Parathyroid adenoma (tissue), 2 donors: ENCODE data around the gene RPH3AL.

Source experiments
- H2AFZ ChIP-seq: fragments of 300-600 bp; sonication (generic); one replicate; pipeline ENCODE4 v1.7.0; 2017; ENCODE audit warnings: antibody characterized with exemption, mild to moderate bottlenecking
- H3K27ac ChIP-seq: fragments of 300-600 bp; sonication (generic); one replicate; pipeline ENCODE4 v1.7.0; 2017
- H3K27me3 ChIP-seq: fragments of 300-600 bp; sonication (generic); one replicate; pipeline ENCODE4 v1.7.0; 2017; ENCODE audit warnings: low read length; ENCODE audit not compliant: control insufficient read depth, insufficient read depth
- H3K36me3 ChIP-seq: fragments of 300-600 bp; sonication (generic); one replicate; pipeline ENCODE4 v1.7.0; 2017; ENCODE audit warnings: low read length; ENCODE audit not compliant: control insufficient read depth, insufficient read depth
- H3K4me1 ChIP-seq: fragments of 300-600 bp; sonication (generic); one replicate; pipeline ENCODE4 v1.7.0; 2017; ENCODE audit warnings: control low read depth
- H3K4me2 ChIP-seq: fragments of 300-600 bp; sonication (generic); one replicate; pipeline ENCODE4 v1.7.0; 2017; ENCODE audit warnings: low read length
- H3K4me3 ChIP-seq: fragments of 300-600 bp; sonication (generic); one replicate; pipeline ENCODE4 v1.7.0; 2017; ENCODE audit warnings: low read depth, low read length
- H3K79me2 ChIP-seq: fragments of 300-600 bp; sonication (generic); one replicate; pipeline ENCODE4 v1.7.0; 2017; ENCODE audit warnings: control low read depth
- H3K9ac ChIP-seq: fragments of 300-600 bp; sonication (generic); one replicate; pipeline ENCODE4 v1.7.0; 2017; ENCODE audit warnings: mild to moderate bottlenecking
- H3K9me3 ChIP-seq: fragments of 300-600 bp; sonication (generic); one replicate; pipeline ENCODE4 v1.7.0; 2017; ENCODE audit warnings: low read length; ENCODE audit not compliant: control insufficient read depth
- CTCF ChIP-seq: fragments of 300-600 bp; sonication (generic); IDR thresholded peaks from one replicate; pipeline ENCODE4 v1.7.0; 2017; ENCODE audit warnings: antibody characterized with exemption, mild to moderate bottlenecking
- donor health status: primary hyperparathyroidism.

RPH3AL gene

GRCh38 chr17:229709-230394 lies 122.8 kb downstream of the RPH3AL start:
- Histone ChIP-seq H3K4me1 (no peaks in the 10 kb centered on the region), H3K4me3 (no peak overlapping the region), H3K4me2 (no peak overlapping the region), H3K9ac (no peak overlapping the region), H3K27me3 (no peaks in the 10 kb centered on the region), H2AFZ (no peak overlapping the region), H3K9me3 (no peaks in the 10 kb centered on the region), H3K36me3 (no peaks in the 10 kb centered on the region), H3K79me2 (no peaks in the 10 kb centered on the region), H3K27ac (peak overlapping the region; percentile 11)
- TF ChIP-seq CTCF: no peak

- Histone ChIP-seq H3K9ac (no peak overlapping the region), H3K27ac (peak overlapping the region; percentile 2), H2AFZ (no peak overlapping the region), H3K4me2 (no peak overlapping the region), H3K79me2 (no peaks in the 10 kb centered on the region), H3K4me1 (no peaks in the 10 kb centered on the region), H3K36me3 (no peaks in the 10 kb centered on the region), H3K27me3 (no peaks in the 10 kb centered on the region), H3K9me3 (no peaks in the 10 kb centered on the region), H3K4me3 (no peak overlapping the region)
- TF ChIP-seq CTCF: no peak
Observed at GRCh38 chr17:228951-229708, 123.5 kb downstream of the RPH3AL start.

GRCh38 chr17:227946-228615 lies 124.5 kb downstream of the RPH3AL start:
- Histone ChIP-seq H3K27me3 (no peaks in the 10 kb centered on the region), H3K4me3 (no peak overlapping the region), H3K9ac (no peak overlapping the region), H3K27ac (no peak overlapping the region), H3K4me1 (no peaks in the 10 kb centered on the region), H3K79me2 (no peaks in the 10 kb centered on the region), H2AFZ (no peak overlapping the region), H3K36me3 (no peaks in the 10 kb centered on the region), H3K9me3 (no peaks in the 10 kb centered on the region), H3K4me2 (no peak overlapping the region)
- TF ChIP-seq CTCF: no peak

- no peaks in the 10 kb centered on the region for H3K9me3 ChIP-seq
Observed at GRCh38 chr17:227078-227945, 125.3 kb downstream of the RPH3AL start.

More at GRCh38 chr17:227078-227945, 125.3 kb downstream of the RPH3AL start:
- Histone ChIP-seq H3K79me2 (no peaks in the 10 kb centered on the region), H3K27ac (no peak overlapping the region), H3K27me3 (no peaks in the 10 kb centered on the region), H3K4me3 (no peak overlapping the region), H2AFZ (no peak overlapping the region), H3K9ac (no peak overlapping the region), H3K4me1 (no peaks in the 10 kb centered on the region), H3K36me3 (no peaks in the 10 kb centered on the region), H3K4me2 (no peak overlapping the region)
- TF ChIP-seq CTCF: no peak
